GM12875 (cell line): ENCODE measurements around the gene KCTD17.

Source experiments
- H3K4me3 ChIP-seq: one replicate; pipeline ENCODE4 v1.5.1; 2011; ENCODE audit warnings: low read depth, low read length, control low read depth
- TF ChIP-seq, protein P1 (sequence below): IDR thresholded peaks from 2 replicates; pipeline ENCODE4 v1.5.1; 2011; ENCODE audit warnings: low read depth, mild to moderate bottlenecking, control low read depth, inconsistent platforms, low read length, moderate library complexity, borderline replicate concordance; ENCODE audit not compliant: insufficient read depth

KCTD17 gene, protein sequence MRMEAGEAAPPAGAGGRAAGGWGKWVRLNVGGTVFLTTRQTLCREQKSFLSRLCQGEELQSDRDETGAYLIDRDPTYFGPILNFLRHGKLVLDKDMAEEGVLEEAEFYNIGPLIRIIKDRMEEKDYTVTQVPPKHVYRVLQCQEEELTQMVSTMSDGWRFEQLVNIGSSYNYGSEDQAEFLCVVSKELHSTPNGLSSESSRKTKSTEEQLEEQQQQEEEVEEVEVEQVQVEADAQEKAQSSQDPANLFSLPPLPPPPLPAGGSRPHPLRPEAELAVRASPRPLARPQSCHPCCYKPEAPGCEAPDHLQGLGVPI

GRCh38 chr22:37051391-37052385 is at the start of gene KCTD17:
KCTD17 (plus strand) TSS chr22:37051742; CDS start chr22:37051761, 19 bp downstream.
- TF ChIP-seq, protein P1, sequence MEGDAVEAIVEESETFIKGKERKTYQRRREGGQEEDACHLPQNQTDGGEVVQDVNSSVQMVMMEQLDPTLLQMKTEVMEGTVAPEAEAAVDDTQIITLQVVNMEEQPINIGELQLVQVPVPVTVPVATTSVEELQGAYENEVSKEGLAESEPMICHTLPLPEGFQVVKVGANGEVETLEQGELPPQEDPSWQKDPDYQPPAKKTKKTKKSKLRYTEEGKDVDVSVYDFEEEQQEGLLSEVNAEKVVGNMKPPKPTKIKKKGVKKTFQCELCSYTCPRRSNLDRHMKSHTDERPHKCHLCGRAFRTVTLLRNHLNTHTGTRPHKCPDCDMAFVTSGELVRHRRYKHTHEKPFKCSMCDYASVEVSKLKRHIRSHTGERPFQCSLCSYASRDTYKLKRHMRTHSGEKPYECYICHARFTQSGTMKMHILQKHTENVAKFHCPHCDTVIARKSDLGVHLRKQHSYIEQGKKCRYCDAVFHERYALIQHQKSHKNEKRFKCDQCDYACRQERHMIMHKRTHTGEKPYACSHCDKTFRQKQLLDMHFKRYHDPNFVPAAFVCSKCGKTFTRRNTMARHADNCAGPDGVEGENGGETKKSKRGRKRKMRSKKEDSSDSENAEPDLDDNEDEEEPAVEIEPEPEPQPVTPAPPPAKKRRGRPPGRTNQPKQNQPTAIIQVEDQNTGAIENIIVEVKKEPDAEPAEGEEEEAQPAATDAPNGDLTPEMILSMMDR, result no peak
- H3K4me3 ChIP-seq, result peak within 1 kb of the TSS; percentile 55

DNA sequence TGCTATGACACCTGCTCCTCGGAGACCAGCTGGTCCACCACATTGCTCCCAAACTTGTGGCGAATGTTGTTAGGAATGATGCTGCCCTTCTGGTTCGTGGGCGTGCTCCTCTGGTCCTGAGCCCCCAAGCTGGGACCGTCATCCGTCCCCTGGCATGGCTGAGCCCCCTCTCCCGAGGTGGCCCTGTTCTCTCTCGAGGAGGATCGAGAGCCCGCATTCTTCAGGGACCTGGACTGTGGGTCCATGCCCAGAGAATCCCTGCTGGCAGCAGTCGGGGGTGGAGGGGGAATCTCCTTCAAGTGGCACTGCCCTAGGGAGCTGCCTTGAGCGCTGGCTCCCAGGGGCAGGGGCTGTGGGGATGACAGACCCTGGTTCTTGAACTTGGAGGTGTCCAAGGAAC is 49.7 kb upstream of the KCTD17 start:
- TF ChIP-seq, protein P1, result no peak
- no peak overlapping the region for H3K4me3 ChIP-seq

GRCh38 chr22:37002633-37003032 is 48.9 kb upstream of the KCTD17 start:
- H3K4me3 ChIP-seq, result no peak overlapping the region
- TF ChIP-seq, protein P1, result no peak

DNA sequence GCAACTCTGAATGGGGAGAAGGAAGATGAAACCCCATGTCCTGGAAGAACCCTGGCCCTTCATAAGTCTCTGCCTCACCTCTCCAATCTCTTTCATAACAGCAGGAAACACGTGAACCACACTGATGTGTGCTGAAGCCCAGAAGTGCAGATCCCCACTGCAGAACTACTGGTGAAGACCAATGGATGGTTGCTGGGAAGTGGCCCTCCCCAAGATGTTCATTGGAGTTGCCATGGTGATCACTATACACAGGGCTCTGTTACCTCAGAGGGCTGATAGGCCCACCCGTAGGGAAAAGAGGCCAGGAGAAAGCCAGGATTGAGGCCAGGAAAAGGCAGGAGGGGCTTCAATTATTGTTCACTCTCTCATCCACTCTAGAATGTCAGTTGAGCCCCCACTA is 43.9 kb upstream of the KCTD17 start:
- TF ChIP-seq, protein P1, result no peak
- H3K4me3 ChIP-seq, result no peak overlapping the region

DNA sequence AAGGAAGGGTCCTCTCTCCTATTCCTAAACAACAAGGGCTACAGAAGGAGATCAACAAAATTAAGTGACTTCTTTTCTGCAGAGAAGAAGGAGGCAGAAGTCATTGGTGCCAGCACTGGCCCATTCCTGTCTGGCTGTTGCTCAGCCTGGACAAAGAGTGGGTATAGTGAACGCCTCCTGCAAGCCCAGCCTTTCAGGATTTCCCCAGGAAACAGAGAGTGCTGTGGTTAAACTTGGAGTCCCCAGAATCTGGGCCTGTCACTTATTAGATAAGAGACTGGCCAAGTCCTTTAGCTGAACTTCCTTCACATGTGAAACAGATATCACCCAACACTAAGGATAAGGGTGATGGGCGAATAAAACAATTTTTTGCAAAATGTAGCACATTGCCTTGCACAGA is 43.2 kb upstream of the KCTD17 start:
- H3K4me3 ChIP-seq, result no peak overlapping the region
- TF ChIP-seq, protein P1, result no peak

- no peak overlapping the region for H3K4me3 ChIP-seq
- TF ChIP-seq, protein P1, result no peak
These were observed 42.1 kb upstream of the KCTD17 start for GRCh38 chr22:37009490-37009889.
